Astrocyte (in vitro differentiated cells and primary cell): ENCODE results near the gene MCTP1. TPM values are rescaled to one million over a fixed set of nuclear protein-coding genes. Genes with fewer than 3 reads are reported as not detected.

Experiments used
- DNase-seq: peaks from one replicate; pipeline ENCODE4 v3.0.0-alpha.2; 2010; ENCODE audit warnings: low read depth
- FAIRE-seq: peaks from 2 replicates; lab custom pipeline; 2011; peaks lifted over from hg19 to GRCh38; lab: Jason Lieb, UNC
- H2AFZ ChIP-seq: 2 replicates; pipeline ENCODE4 v1.6.0; 2012; ENCODE audit warnings: low read depth, low read length, inconsistent platforms
- H3K27ac ChIP-seq: 2 replicates; pipeline ENCODE4 v1.5.1; 2011; ENCODE audit warnings: low read depth, low read length, inconsistent platforms
- H3K27me3 ChIP-seq: 2 replicates; pipeline ENCODE4 v1.6.0; 2011; ENCODE audit warnings: low read length, inconsistent platforms; ENCODE audit not compliant: insufficient read depth
- H3K36me3 ChIP-seq: 2 replicates; pipeline ENCODE4 v1.5.1; 2011; ENCODE audit warnings: low read length, inconsistent platforms; ENCODE audit not compliant: insufficient read depth
- H3K4me1 ChIP-seq: 2 replicates; pipeline ENCODE4 v1.5.1; 2011; ENCODE audit warnings: low read length, inconsistent platforms; ENCODE audit not compliant: insufficient read depth
- H3K4me2 ChIP-seq: 2 replicates; pipeline ENCODE4 v1.6.0; 2012; ENCODE audit warnings: low read length, inconsistent platforms
- H3K4me3 ChIP-seq: 2 replicates; pipeline ENCODE4 v1.5.1; 2011; ENCODE audit warnings: low read depth, mild to moderate bottlenecking, low read length, inconsistent platforms; ENCODE audit not compliant: insufficient read depth
- H3K79me2 ChIP-seq: 2 replicates; pipeline ENCODE4 v1.6.0; 2012; ENCODE audit warnings: mild to moderate bottlenecking, low read length, inconsistent platforms; ENCODE audit not compliant: insufficient read depth
- H3K9ac ChIP-seq: 2 replicates; pipeline ENCODE4 v1.6.0; 2012; ENCODE audit warnings: mild to moderate bottlenecking, low read length, inconsistent platforms
- H3K9me3 ChIP-seq: 2 replicates; pipeline ENCODE4 v1.5.1; 2012; ENCODE audit warnings: low read depth, mild to moderate bottlenecking, low read length, inconsistent platforms; ENCODE audit not compliant: insufficient read depth
- H4K20me1 ChIP-seq: 2 replicates; pipeline ENCODE4 v1.6.0; 2012; ENCODE audit warnings: low read length, inconsistent platforms; ENCODE audit not compliant: insufficient read depth
- H3K27ac Mint-ChIP-seq: one replicate; pipeline ENCODE4 v1.8.0; 2021; ENCODE audit warnings: mild to moderate bottlenecking, mixed read lengths; ENCODE audit not compliant: unreplicated experiment
- H3K27me3 Mint-ChIP-seq: one replicate; pipeline ENCODE4 v1.8.0; 2021; ENCODE audit warnings: low read depth, mixed read lengths; ENCODE audit not compliant: unreplicated experiment
- H3K36me3 Mint-ChIP-seq: one replicate; pipeline ENCODE4 v1.8.0; 2021; ENCODE audit warnings: low read depth, mixed read lengths; ENCODE audit not compliant: unreplicated experiment
- H3K4me1 Mint-ChIP-seq: one replicate; pipeline ENCODE4 v1.8.0; 2021; ENCODE audit warnings: low read depth, mixed read lengths; ENCODE audit not compliant: unreplicated experiment
- H3K4me3 Mint-ChIP-seq: one replicate; pipeline ENCODE4 v1.8.0; 2021; ENCODE audit warnings: mild to moderate bottlenecking, moderate library complexity, mixed read lengths; ENCODE audit not compliant: unreplicated experiment
- H3K9me3 Mint-ChIP-seq: one replicate; pipeline ENCODE4 v1.8.0; 2021; ENCODE audit warnings: mild to moderate bottlenecking, mixed read lengths; ENCODE audit not compliant: unreplicated experiment
- CTCF ChIP-seq: IDR thresholded peaks from 2 replicates; pipeline ENCODE4 v1.5.1; 2011; ENCODE audit warnings: low read depth, mild to moderate bottlenecking, inconsistent platforms, low read length, moderate library complexity; ENCODE audit not compliant: insufficient read depth
- EZH2 ChIP-seq: IDR thresholded peaks from 2 replicates; pipeline ENCODE4 v1.6.1; 2012; ENCODE audit warnings: mild to moderate bottlenecking, low read length, inconsistent platforms; ENCODE audit not compliant: insufficient read depth
- total RNA-seq: library from RNA; stranded (reverse); gene quantifications from 2 replicates; pipeline ENCODE4 v1.2.1, GENCODE V29; 2021

MCTP1 gene
- total RNA-seq, 1 donor from 2014 or later: 40.6 TPM

GRCh38 chr5:94983861-94984535 is 300.9 kb downstream of the MCTP1 start:
- TF ChIP-seq EZH2 (no peak), CTCF (no peak)
- Histone ChIP-seq H3K9ac (no peak overlapping the region), H3K4me1 (no peaks in the 10 kb centered on the region), H3K4me2 (peak overlapping the region; percentile 34), H2AFZ (no peak overlapping the region), H3K4me3 (no peak overlapping the region), H3K9me3 (no peaks in the 10 kb centered on the region), H3K27me3 (no peaks in the 10 kb centered on the region), H3K27ac (peak overlapping the region; percentile 50), H4K20me1 (no peaks in the 10 kb centered on the region), H3K79me2 (no peaks in the 10 kb centered on the region), H3K36me3 (no peaks in the 10 kb centered on the region)
- Mint-ChIP-seq H3K27me3 (no peaks in the 10 kb centered on the region), H3K9me3 (no peaks in the 10 kb centered on the region), H3K4me3 (no peak overlapping the region), H3K27ac (peak overlapping the region; percentile 82), H3K4me1 (peaks cover 17% of the 10 kb centered on the region), H3K36me3 (peaks cover 7% of the 10 kb centered on the region)
- FAIRE-seq (peak; percentile 74), DNase-seq (peak; percentile 52)

- H3K36me3 Mint-ChIP-seq: peaks cover 12% of the 10 kb centered on the region
- H3K36me3 ChIP-seq: no peaks in the 10 kb centered on the region
- H3K79me2 ChIP-seq: no peaks in the 10 kb centered on the region
- no peak overlapping the region for H3K4me3 Mint-ChIP-seq
- H4K20me1 ChIP-seq: no peaks in the 10 kb centered on the region
- H3K9me3 ChIP-seq: no peaks in the 10 kb centered on the region
- H3K27me3 Mint-ChIP-seq: no peaks in the 10 kb centered on the region
- H3K27ac ChIP-seq: no peak overlapping the region
- H3K27me3 ChIP-seq: no peaks in the 10 kb centered on the region
- FAIRE-seq (no peak), DNase-seq (no peak)
- H3K9ac ChIP-seq: no peak overlapping the region
- no peak overlapping the region for H3K4me2 ChIP-seq
- H3K27ac Mint-ChIP-seq: no peak overlapping the region
- no peak overlapping the region for H2AFZ ChIP-seq
- H3K4me3 ChIP-seq: no peak overlapping the region
- H3K9me3 Mint-ChIP-seq: peaks cover 5% of the 10 kb centered on the region
- H3K4me1 ChIP-seq: no peaks in the 10 kb centered on the region
- no peak for TF ChIP-seq EZH2
- peaks cover 3% of the 10 kb centered on the region for H3K4me1 Mint-ChIP-seq
These were observed 307.5 kb downstream of the MCTP1 start for GRCh38 chr5:94977437-94977836.

- Mint-ChIP-seq H3K27ac (no peak overlapping the region), H3K36me3 (peaks cover 12% of the 10 kb centered on the region), H3K9me3 (peaks cover 5% of the 10 kb centered on the region), H3K27me3 (no peaks in the 10 kb centered on the region), H3K4me3 (no peak overlapping the region), H3K4me1 (peaks cover 3% of the 10 kb centered on the region)
- Histone ChIP-seq H3K9ac (no peak overlapping the region), H2AFZ (no peak overlapping the region), H3K27ac (no peak overlapping the region), H3K4me1 (no peaks in the 10 kb centered on the region), H3K4me2 (no peak overlapping the region), H4K20me1 (no peaks in the 10 kb centered on the region), H3K79me2 (no peaks in the 10 kb centered on the region), H3K9me3 (no peaks in the 10 kb centered on the region), H3K4me3 (no peak overlapping the region), H3K36me3 (no peaks in the 10 kb centered on the region), H3K27me3 (no peaks in the 10 kb centered on the region)
- DNase-seq (no peak), FAIRE-seq (no peak)
- TF ChIP-seq CTCF (no peak), EZH2 (no peak)
These were observed 308.0 kb downstream of the MCTP1 start for GRCh38 chr5:94976853-94977252.
